ENCODE data around the gene GPBP1. TPM values are rescaled to one million over a fixed set of nuclear protein-coding genes. Genes with fewer than 3 reads are reported as not detected.

The GPBP1 gene, protein sequence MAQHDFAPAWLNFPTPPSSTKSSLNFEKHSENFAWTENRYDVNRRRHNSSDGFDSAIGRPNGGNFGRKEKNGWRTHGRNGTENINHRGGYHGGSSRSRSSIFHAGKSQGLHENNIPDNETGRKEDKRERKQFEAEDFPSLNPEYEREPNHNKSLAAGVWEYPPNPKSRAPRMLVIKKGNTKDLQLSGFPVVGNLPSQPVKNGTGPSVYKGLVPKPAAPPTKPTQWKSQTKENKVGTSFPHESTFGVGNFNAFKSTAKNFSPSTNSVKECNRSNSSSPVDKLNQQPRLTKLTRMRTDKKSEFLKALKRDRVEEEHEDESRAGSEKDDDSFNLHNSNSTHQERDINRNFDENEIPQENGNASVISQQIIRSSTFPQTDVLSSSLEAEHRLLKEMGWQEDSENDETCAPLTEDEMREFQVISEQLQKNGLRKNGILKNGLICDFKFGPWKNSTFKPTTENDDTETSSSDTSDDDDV
- total RNA-seq (42.9 and 85.9 TPM in 2 replicates), polyA plus RNA-seq (65.3 and 79.4 TPM in 2 replicates)

- Histone ChIP-seq H3K27me3 (no peaks in the 10 kb centered on the region), H3K4me3 (peak within 1 kb of the TSS; percentile 58), H3K27ac (peak within 1 kb of the TSS; percentile 99), H3K9me3 (ENCODE audit: low read depth) (no peaks in the 10 kb centered on the region), H3K36me3 (no peaks in the 10 kb centered on the region), H3K4me1 (ENCODE audit: low read depth) (peaks cover 12% of the 10 kb centered on the region)
- TF ChIP-seq CTCF (IDR thresholded peaks at IDR 0.05; ENCODE audit: low read depth, low read length) = peak; percentile 9
- DNase-seq (ENCODE audit: low read depth in 1 of 2, low spot score in 1 of 2) = peak; percentile 99 to 100
These were observed at the start of gene GPBP1 for GRCh38 chr5:57173319-57174127. Gene GPBP1 (plus strand): TSS chr5:57174059. CDS start chr5:57214131, 40,072 bp downstream.

DNA sequence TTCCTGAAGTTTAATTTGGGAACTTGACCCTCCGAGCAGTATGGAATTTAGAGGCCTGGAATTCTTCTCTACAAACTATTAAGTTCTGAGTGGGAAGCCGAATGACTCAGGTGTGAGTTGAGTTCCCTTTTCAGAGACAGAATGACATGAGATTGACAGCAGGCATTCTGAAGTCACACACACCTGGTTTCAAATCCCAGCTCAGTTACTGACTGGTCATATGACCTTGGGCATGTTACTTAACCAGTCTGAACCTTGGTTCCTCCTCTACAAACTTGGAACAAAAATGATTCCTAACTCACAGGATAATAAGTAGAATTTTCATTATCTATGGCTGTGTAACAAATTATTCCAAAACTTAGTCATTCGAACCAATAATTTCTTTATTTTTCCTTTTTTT is 45.5 kb upstream of the GPBP1 start:
- no peaks in the 10 kb centered on the region for H3K9me3 ChIP-seq (ENCODE audit: low read depth)
- no peak for DNase-seq (ENCODE audit: low read depth in 1 of 2, low spot score in 1 of 2)

GRCh38 chr5:57133574-57133973 is 40.3 kb upstream of the GPBP1 start:
- Histone ChIP-seq H3K4me1 (ENCODE audit: low read depth) (no peaks in the 10 kb centered on the region), H3K9me3 (ENCODE audit: low read depth) (no peaks in the 10 kb centered on the region), H3K4me3 (no peak overlapping the region), H3K36me3 (no peaks in the 10 kb centered on the region), H3K27ac (no peak overlapping the region), H3K27me3 (no peaks in the 10 kb centered on the region)
- no peak for DNase-seq (ENCODE audit: low read depth in 1 of 2, low spot score in 1 of 2)
- TF ChIP-seq CTCF (IDR thresholded peaks at IDR 0.05; ENCODE audit: low read depth, low read length) = no peak

More for the DNA sequence above, 45.5 kb upstream of the GPBP1 start:
- TF ChIP-seq CTCF (IDR thresholded peaks at IDR 0.05; ENCODE audit: low read depth, low read length) = no peak
- H3K27ac ChIP-seq = no peak overlapping the region
- H3K4me1 ChIP-seq (ENCODE audit: low read depth) = no peaks in the 10 kb centered on the region
- no peaks in the 10 kb centered on the region for H3K36me3 ChIP-seq
- no peaks in the 10 kb centered on the region for H3K27me3 ChIP-seq
- no peak overlapping the region for H3K4me3 ChIP-seq

DNA sequence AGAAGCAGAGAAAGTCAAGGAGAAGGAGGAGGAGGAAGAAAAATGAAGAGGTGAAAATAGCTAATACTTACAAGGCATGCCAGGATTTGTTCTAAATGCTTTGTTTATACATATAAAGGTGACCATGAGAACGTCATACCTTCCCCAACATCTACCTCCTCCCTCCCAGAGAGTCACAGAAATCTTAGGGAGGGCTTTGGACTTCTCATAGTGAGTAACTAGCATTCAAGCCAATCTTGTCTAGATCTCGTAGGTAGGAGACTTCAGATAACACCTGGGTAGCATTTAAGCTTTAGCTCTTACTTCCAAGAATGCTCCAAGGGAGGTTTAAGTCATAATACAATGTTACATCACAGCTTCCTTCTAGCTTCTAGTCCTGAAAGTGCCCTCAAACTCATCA is 36.5 kb upstream of the GPBP1 start:
- Histone ChIP-seq H3K4me3 (no peak overlapping the region), H3K36me3 (no peaks in the 10 kb centered on the region), H3K27me3 (no peaks in the 10 kb centered on the region), H3K4me1 (ENCODE audit: low read depth) (no peaks in the 10 kb centered on the region), H3K27ac (no peak overlapping the region), H3K9me3 (ENCODE audit: low read depth) (no peaks in the 10 kb centered on the region)
- no peak for TF ChIP-seq CTCF (IDR thresholded peaks at IDR 0.05; ENCODE audit: low read depth, low read length)
- DNase-seq (ENCODE audit: low read depth in 1 of 2, low spot score in 1 of 2) = no peak

DNA sequence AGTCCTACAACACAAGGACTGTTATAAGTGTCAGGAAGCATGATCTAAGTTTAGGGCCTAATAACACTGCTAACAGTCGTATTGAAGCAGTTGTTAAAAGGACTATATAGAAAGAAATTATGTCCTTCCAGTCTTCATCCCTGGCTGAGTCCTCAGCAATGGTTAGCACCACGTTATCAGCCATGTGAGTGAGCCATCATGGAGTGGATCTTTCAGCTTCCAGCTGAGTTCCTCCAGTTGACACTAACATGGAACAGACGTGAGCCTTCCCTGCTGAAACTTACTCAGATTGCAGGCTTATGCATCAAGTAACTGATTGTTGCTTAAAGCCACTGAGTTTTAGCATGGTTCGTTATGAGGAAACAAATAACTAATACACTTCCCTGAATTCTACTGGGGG is 21.5 kb upstream of the GPBP1 start:
- H3K4me3 ChIP-seq = no peak overlapping the region
- no peaks in the 10 kb centered on the region for H3K36me3 ChIP-seq
- no peaks in the 10 kb centered on the region for H3K27me3 ChIP-seq
- H3K4me1 ChIP-seq (ENCODE audit: low read depth) = no peaks in the 10 kb centered on the region
- peak in 1 of 2 donors; percentile 58 for DNase-seq (ENCODE audit: low read depth in 1 of 2, low spot score in 1 of 2)
- no peaks in the 10 kb centered on the region for H3K9me3 ChIP-seq (ENCODE audit: low read depth)
- TF ChIP-seq CTCF (IDR thresholded peaks at IDR 0.05; ENCODE audit: low read depth, low read length) = no peak
- peak overlapping the region; percentile 40 for H3K27ac ChIP-seq

Measured in cardiac muscle cell (in vitro differentiated cells and primary cell).